Muscle layer of colon (tissue), 2 donors: ENCODE results near the gene PLB1.

ENCODE experiments used
- H3K27ac ChIP-seq: one replicate; pipeline ENCODE4 v1.7.0; 2013; ENCODE audit warnings: low read depth, mild to moderate bottlenecking, low read length, moderate library complexity
- H3K27me3 ChIP-seq, 2 donors: one replicate each; pipeline ENCODE4 v1.7.0; 2013; ENCODE audit warnings: low read length in 2 of 2, mild to moderate bottlenecking in 2 of 2; ENCODE audit not compliant: insufficient read depth in 2 of 2, control insufficient read depth in 1 of 2
- H3K36me3 ChIP-seq: one replicate; pipeline ENCODE4 v1.7.0; 2013; ENCODE audit warnings: mild to moderate bottlenecking, low read length; ENCODE audit not compliant: insufficient read depth
- H3K4me1 ChIP-seq: one replicate; pipeline ENCODE4 v1.7.0; 2013; ENCODE audit warnings: mild to moderate bottlenecking, low read length; ENCODE audit not compliant: insufficient read depth
- H3K4me3 ChIP-seq, 2 donors: one replicate each; pipeline ENCODE4 v1.7.0; 2013; ENCODE audit warnings: low read length in 2 of 2, low read depth in 1 of 2, mild to moderate bottlenecking in 1 of 2, moderate library complexity in 1 of 2
- H3K9ac ChIP-seq: one replicate; pipeline ENCODE4 v1.7.0; 2013; ENCODE audit warnings: low read length
- H3K9me3 ChIP-seq: one replicate; pipeline ENCODE4 v1.7.0; 2013; ENCODE audit warnings: mild to moderate bottlenecking, low read length
- donor health status: abdominal sarcoma.
- donor health status: Adenocarcinoma of cecum.

Gene PLB1

DNA sequence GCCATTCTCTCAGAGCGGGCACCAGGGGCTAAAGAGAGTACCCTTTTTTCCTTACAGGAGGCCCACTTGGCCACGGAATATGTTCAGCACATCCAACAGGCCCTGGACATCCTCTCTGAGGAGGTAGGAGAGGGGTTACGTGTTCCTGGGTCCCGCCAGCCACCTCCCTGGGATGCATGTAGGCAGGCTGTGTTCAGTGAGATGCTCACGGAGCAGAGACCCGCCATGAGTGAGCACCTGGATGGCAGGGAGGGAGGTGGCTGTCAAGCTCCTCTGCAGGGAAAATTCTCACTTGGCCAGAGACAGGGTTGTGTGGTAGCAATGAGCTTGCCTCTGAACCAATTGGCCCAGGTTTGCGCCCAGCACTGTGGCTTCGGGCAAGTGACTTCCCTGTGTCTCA lies 132.6 kb downstream of the PLB1 start:
- no peaks in the 10 kb centered on the region for H3K9me3 ChIP-seq
- peaks cover 35% of the 10 kb centered on the region for H3K4me1 ChIP-seq
- no peak overlapping the region for H3K4me3 ChIP-seq
- H3K27me3 ChIP-seq: no peaks in the 10 kb centered on the region
- H3K27ac ChIP-seq: no peak overlapping the region
- H3K9ac ChIP-seq: no peak overlapping the region
- H3K36me3 ChIP-seq: no peaks in the 10 kb centered on the region

GRCh38 chr2:28628987-28629386 lies 133.1 kb downstream of the PLB1 start:
- Histone ChIP-seq H3K27me3 (no peaks in the 10 kb centered on the region), H3K9me3 (no peaks in the 10 kb centered on the region), H3K4me3 (no peak overlapping the region), H3K36me3 (no peaks in the 10 kb centered on the region), H3K27ac (no peak overlapping the region), H3K9ac (no peak overlapping the region), H3K4me1 (peaks cover 35% of the 10 kb centered on the region)

- Histone ChIP-seq H3K4me3 (no peak overlapping the region), H3K36me3 (no peaks in the 10 kb centered on the region), H3K9ac (no peak overlapping the region), H3K4me1 (peaks cover 30% of the 10 kb centered on the region), H3K9me3 (no peaks in the 10 kb centered on the region), H3K27me3 (no peaks in the 10 kb centered on the region), H3K27ac (no peak overlapping the region)
Observed at GRCh38 chr2:28629910-28630309, 134.1 kb downstream of the PLB1 start.

GRCh38 chr2:28630341-28630740 lies 134.5 kb downstream of the PLB1 start:
- no peaks in the 10 kb centered on the region for H3K27me3 ChIP-seq
- H3K36me3 ChIP-seq: no peaks in the 10 kb centered on the region
- peaks cover 30% of the 10 kb centered on the region for H3K4me1 ChIP-seq
- no peaks in the 10 kb centered on the region for H3K9me3 ChIP-seq
- H3K9ac ChIP-seq: no peak overlapping the region
- no peak overlapping the region for H3K27ac ChIP-seq
- no peak overlapping the region for H3K4me3 ChIP-seq

DNA sequence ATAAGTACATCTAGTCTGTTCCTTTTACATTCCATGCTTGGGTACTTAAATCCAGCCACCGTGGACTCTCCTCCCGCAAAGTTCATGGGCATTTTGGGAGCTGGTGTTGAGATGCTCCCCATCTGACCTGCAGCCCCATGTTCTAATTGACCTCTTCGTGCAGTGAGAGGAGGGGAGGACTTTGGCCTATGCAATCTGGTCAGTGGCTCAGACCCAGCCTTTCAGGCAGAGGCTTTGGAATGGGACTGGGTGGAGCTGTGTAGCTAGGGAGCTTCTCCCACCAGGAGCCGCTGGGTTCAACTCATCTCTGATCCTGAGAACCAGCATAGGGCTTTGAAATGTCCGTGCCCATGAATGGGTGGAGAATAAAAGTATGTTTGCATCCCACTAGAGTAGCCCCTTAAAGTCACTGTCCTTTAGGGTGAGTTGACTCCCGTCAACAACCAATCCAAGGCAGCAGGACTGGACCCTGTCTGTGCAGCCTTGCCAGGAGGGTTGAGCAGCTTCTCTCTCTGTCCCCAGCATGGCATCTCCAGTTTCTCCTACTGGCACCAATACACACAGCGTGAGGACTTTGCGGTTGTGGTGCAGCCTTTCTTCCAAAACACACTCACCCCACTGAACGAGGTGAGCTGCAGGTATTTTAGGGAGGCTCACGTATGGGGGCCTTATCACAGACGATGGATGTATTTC lies 135.8 kb downstream of the PLB1 start:
- Histone ChIP-seq H3K4me1 (peaks cover 28% of the 10 kb centered on the region), H3K27me3 (no peaks in the 10 kb centered on the region), H3K9ac (no peak overlapping the region), H3K36me3 (no peaks in the 10 kb centered on the region), H3K9me3 (no peaks in the 10 kb centered on the region), H3K4me3 (no peak overlapping the region), H3K27ac (no peak overlapping the region)

DNA sequence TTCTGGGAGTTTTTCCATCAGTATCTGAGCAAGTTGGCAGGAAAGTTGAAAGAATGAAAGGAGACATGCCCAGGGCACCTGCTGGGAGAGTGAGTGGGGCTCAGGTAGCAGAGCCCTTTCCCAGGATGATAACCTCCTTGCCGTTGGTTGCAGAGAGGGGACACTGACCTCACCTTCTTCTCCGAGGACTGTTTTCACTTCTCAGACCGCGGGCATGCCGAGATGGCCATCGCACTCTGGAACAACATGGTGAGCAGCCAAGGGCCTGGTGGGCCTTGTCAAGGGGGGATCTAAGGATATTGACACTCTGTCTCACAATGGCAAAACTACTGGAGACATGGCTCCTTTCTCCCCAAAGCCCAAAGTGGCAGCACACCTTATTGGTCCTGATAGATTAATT lies 136.9 kb downstream of the PLB1 start:
- no peaks in the 10 kb centered on the region for H3K27me3 ChIP-seq
- peaks cover 17% of the 10 kb centered on the region for H3K4me1 ChIP-seq
- no peaks in the 10 kb centered on the region for H3K36me3 ChIP-seq
- no peak overlapping the region for H3K4me3 ChIP-seq
- no peak overlapping the region for H3K27ac ChIP-seq
- H3K9ac ChIP-seq: no peak overlapping the region
- no peaks in the 10 kb centered on the region for H3K9me3 ChIP-seq

DNA sequence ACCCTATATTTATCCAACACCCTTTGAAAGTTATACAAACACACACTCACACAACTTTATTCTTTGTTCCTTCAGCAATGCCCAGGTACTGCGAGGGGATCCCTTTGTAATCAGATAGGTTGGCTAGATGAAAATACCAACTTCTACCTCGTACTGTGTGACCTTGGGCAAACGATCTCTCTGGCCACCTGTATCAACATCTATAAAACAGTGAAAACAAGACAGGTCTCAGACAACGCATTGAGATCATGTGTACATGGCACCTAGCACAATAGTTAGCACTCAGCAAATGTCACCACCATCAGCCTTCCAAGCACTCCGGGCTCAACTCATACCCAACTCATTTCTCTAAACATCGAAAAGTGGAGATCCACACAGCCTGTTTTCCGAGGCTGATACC lies 137.3 kb downstream of the PLB1 start:
- H3K9ac ChIP-seq: no peak overlapping the region
- H3K4me1 ChIP-seq: peaks cover 13% of the 10 kb centered on the region
- no peaks in the 10 kb centered on the region for H3K36me3 ChIP-seq
- H3K27ac ChIP-seq: no peak overlapping the region
- no peaks in the 10 kb centered on the region for H3K9me3 ChIP-seq
- H3K4me3 ChIP-seq: no peak overlapping the region
- no peaks in the 10 kb centered on the region for H3K27me3 ChIP-seq

DNA sequence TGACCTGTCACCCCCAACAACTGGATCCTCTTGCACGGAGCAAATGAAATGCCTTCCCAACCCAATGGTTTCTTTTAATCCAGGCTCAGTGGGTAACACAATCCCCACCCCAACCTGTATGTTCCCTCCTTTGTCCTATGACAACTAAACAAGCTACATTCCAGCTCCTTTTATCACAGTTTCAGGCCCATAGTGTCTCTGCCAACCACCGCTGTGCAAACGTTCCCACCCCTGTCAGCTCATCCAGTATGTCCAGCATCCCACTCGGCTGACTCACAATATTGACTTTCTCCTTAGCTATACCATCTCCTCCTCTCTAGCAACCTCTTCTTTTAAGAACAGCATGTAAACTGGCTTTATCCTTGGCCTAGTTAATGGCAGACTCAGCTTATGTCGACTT lies 137.9 kb downstream of the PLB1 start:
- no peak overlapping the region for H3K27ac ChIP-seq
- no peaks in the 10 kb centered on the region for H3K27me3 ChIP-seq
- no peaks in the 10 kb centered on the region for H3K9me3 ChIP-seq
- H3K4me1 ChIP-seq: peaks cover 13% of the 10 kb centered on the region
- H3K9ac ChIP-seq: no peak overlapping the region
- no peaks in the 10 kb centered on the region for H3K36me3 ChIP-seq
- no peak overlapping the region for H3K4me3 ChIP-seq

- Histone ChIP-seq H3K36me3 (no peaks in the 10 kb centered on the region), H3K27ac (peak overlapping the region; percentile 54), H3K27me3 (no peaks in the 10 kb centered on the region), H3K4me3 (no peak overlapping the region), H3K9me3 (no peaks in the 10 kb centered on the region), H3K4me1 (peaks cover 13% of the 10 kb centered on the region), H3K9ac (no peak overlapping the region)
Observed at GRCh38 chr2:28635191-28635611, 139.3 kb downstream of the PLB1 start.

- Histone ChIP-seq H3K4me1 (peaks cover 13% of the 10 kb centered on the region), H3K9me3 (no peaks in the 10 kb centered on the region), H3K36me3 (no peaks in the 10 kb centered on the region), H3K4me3 (no peak overlapping the region), H3K27ac (no peak overlapping the region), H3K27me3 (no peaks in the 10 kb centered on the region), H3K9ac (no peak overlapping the region)
Observed at GRCh38 chr2:28636491-28636890, 140.6 kb downstream of the PLB1 start.

- Histone ChIP-seq H3K9ac (no peak overlapping the region), H3K36me3 (no peaks in the 10 kb centered on the region), H3K4me3 (no peak overlapping the region), H3K9me3 (no peaks in the 10 kb centered on the region), H3K27me3 (no peaks in the 10 kb centered on the region), H3K27ac (no peak overlapping the region), H3K4me1 (peaks cover 13% of the 10 kb centered on the region)
Observed at GRCh38 chr2:28637066-28638047, 141.5 kb downstream of the PLB1 start.
